Measurements from ENCODE around the gene CPT1A.
"Not testable (repeated sequence)": the region's sequence is repeated elsewhere in the genome, so short reads cannot be mapped to it uniquely, and the experiment has no call there.

Gene CPT1A

GRCh38 chr11:68841718-68842426 is at the start of gene CPT1A:
CPT1A (minus strand) TSS chr11:68841916; CDS start chr11:68815474, 26,442 bp downstream.
- Histone ChIP-seq H3K27ac (ENCODE audit: low read depth, low read length) (peak within 1 kb of the TSS; percentile 99), H3K27me3 (ENCODE audit: control insufficient read depth in 1 of 2, insufficient read depth in 2 of 2, low read length in 2 of 2) (no peaks in the 10 kb centered on the region), H3K9ac (ENCODE audit: low read length) (peak within 1 kb of the TSS; percentile 86), H3K4me1 (ENCODE audit: insufficient read depth, low read length) (peaks cover 40% of the 10 kb centered on the region), H3K9me3 (ENCODE audit: low read length) (no peaks in the 10 kb centered on the region), H3K4me3 (ENCODE audit: low read depth in 1 of 2, low read length in 2 of 2) (peak within 1 kb of the TSS; percentile 81 to 86), H3K36me3 (ENCODE audit: insufficient read depth, low read length) (peaks cover 5% of the 10 kb centered on the region)

GRCh38 chr11:68890490-68891231 is 48.9 kb upstream of the CPT1A start:
- peaks cover 4% of the 10 kb centered on the region for H3K4me1 ChIP-seq (ENCODE audit: insufficient read depth, low read length)
- H3K9me3 ChIP-seq (ENCODE audit: low read length) = no peaks in the 10 kb centered on the region
- no peaks in the 10 kb centered on the region for H3K27me3 ChIP-seq (ENCODE audit: control insufficient read depth in 1 of 2, insufficient read depth in 2 of 2, low read length in 2 of 2)
- no peak overlapping the region for H3K4me3 ChIP-seq (ENCODE audit: low read depth in 1 of 2, low read length in 2 of 2)
- no peak overlapping the region for H3K9ac ChIP-seq (ENCODE audit: low read length)
- H3K27ac ChIP-seq (ENCODE audit: low read depth, low read length) = no peak overlapping the region
- H3K36me3 ChIP-seq (ENCODE audit: insufficient read depth, low read length) = peaks cover 25% of the 10 kb centered on the region

- Histone ChIP-seq H3K27ac (ENCODE audit: low read depth, low read length) (no peak overlapping the region), H3K36me3 (ENCODE audit: insufficient read depth, low read length) (peaks cover 21% of the 10 kb centered on the region), H3K27me3 (ENCODE audit: control insufficient read depth in 1 of 2, insufficient read depth in 2 of 2, low read length in 2 of 2) (no peaks in the 10 kb centered on the region), H3K4me1 (ENCODE audit: insufficient read depth, low read length) (peaks cover 4% of the 10 kb centered on the region), H3K4me3 (ENCODE audit: low read depth in 1 of 2, low read length in 2 of 2) (no peak overlapping the region), H3K9me3 (ENCODE audit: low read length) (no peaks in the 10 kb centered on the region), H3K9ac (ENCODE audit: low read length) (no peak overlapping the region)
Observed at GRCh38 chr11:68889948-68890446, 48.3 kb upstream of the CPT1A start.

GRCh38 chr11:68884827-68885226 is 43.1 kb upstream of the CPT1A start:
- H3K4me3 ChIP-seq (ENCODE audit: low read depth in 1 of 2, low read length in 2 of 2); H3K27ac ChIP-seq (ENCODE audit: low read depth, low read length); H3K9ac ChIP-seq (ENCODE audit: low read length); H3K36me3 ChIP-seq (ENCODE audit: insufficient read depth, low read length); H3K4me1 ChIP-seq (ENCODE audit: insufficient read depth, low read length); H3K9me3 ChIP-seq (ENCODE audit: low read length); H3K27me3 ChIP-seq (ENCODE audit: control insufficient read depth in 1 of 2, insufficient read depth in 2 of 2, low read length in 2 of 2): not testable (repeated sequence)

- no peaks in the 10 kb centered on the region for H3K9me3 ChIP-seq (ENCODE audit: low read length)
- no peaks in the 10 kb centered on the region for H3K4me1 ChIP-seq (ENCODE audit: insufficient read depth, low read length)
- H3K4me3 ChIP-seq (ENCODE audit: low read depth in 1 of 2, low read length in 2 of 2) = no peak overlapping the region
- no peak overlapping the region for H3K9ac ChIP-seq (ENCODE audit: low read length)
- no peak overlapping the region for H3K27ac ChIP-seq (ENCODE audit: low read depth, low read length)
- no peaks in the 10 kb centered on the region for H3K27me3 ChIP-seq (ENCODE audit: control insufficient read depth in 1 of 2, insufficient read depth in 2 of 2, low read length in 2 of 2)
- no peaks in the 10 kb centered on the region for H3K36me3 ChIP-seq (ENCODE audit: insufficient read depth, low read length)
Observed at GRCh38 chr11:68882391-68882790, 40.7 kb upstream of the CPT1A start.

- Histone ChIP-seq H3K36me3 (ENCODE audit: insufficient read depth, low read length) (no peaks in the 10 kb centered on the region), H3K4me1 (ENCODE audit: insufficient read depth, low read length) (no peaks in the 10 kb centered on the region), H3K4me3 (ENCODE audit: low read depth in 1 of 2, low read length in 2 of 2) (no peak overlapping the region), H3K27me3 (ENCODE audit: control insufficient read depth in 1 of 2, insufficient read depth in 2 of 2, low read length in 2 of 2) (no peaks in the 10 kb centered on the region), H3K27ac (ENCODE audit: low read depth, low read length) (no peak overlapping the region), H3K9ac (ENCODE audit: low read length) (no peak overlapping the region), H3K9me3 (ENCODE audit: low read length) (no peaks in the 10 kb centered on the region)
Observed at GRCh38 chr11:68881320-68881719, 39.6 kb upstream of the CPT1A start.

- H3K36me3 ChIP-seq (ENCODE audit: insufficient read depth, low read length) = no peaks in the 10 kb centered on the region
- no peak overlapping the region for H3K27ac ChIP-seq (ENCODE audit: low read depth, low read length)
- H3K9me3 ChIP-seq (ENCODE audit: low read length) = no peaks in the 10 kb centered on the region
- H3K9ac ChIP-seq (ENCODE audit: low read length) = no peak overlapping the region
- H3K27me3 ChIP-seq (ENCODE audit: control insufficient read depth in 1 of 2, insufficient read depth in 2 of 2, low read length in 2 of 2) = no peaks in the 10 kb centered on the region
- no peak overlapping the region for H3K4me3 ChIP-seq (ENCODE audit: low read depth in 1 of 2, low read length in 2 of 2)
- no peaks in the 10 kb centered on the region for H3K4me1 ChIP-seq (ENCODE audit: insufficient read depth, low read length)
Observed at GRCh38 chr11:68880851-68881250, 39.1 kb upstream of the CPT1A start.

GRCh38 chr11:68878022-68878421 is 36.3 kb upstream of the CPT1A start:
- H3K4me1 ChIP-seq (ENCODE audit: insufficient read depth, low read length) = no peaks in the 10 kb centered on the region
- no peak overlapping the region for H3K9ac ChIP-seq (ENCODE audit: low read length)
- no peaks in the 10 kb centered on the region for H3K36me3 ChIP-seq (ENCODE audit: insufficient read depth, low read length)
- H3K27ac ChIP-seq (ENCODE audit: low read depth, low read length) = no peak overlapping the region
- H3K9me3 ChIP-seq (ENCODE audit: low read length) = no peaks in the 10 kb centered on the region
- H3K27me3 ChIP-seq (ENCODE audit: control insufficient read depth in 1 of 2, insufficient read depth in 2 of 2, low read length in 2 of 2) = no peaks in the 10 kb centered on the region
- no peak overlapping the region for H3K4me3 ChIP-seq (ENCODE audit: low read depth in 1 of 2, low read length in 2 of 2)

- no peak overlapping the region for H3K4me3 ChIP-seq (ENCODE audit: low read depth in 1 of 2, low read length in 2 of 2)
- peaks cover 7% of the 10 kb centered on the region for H3K4me1 ChIP-seq (ENCODE audit: insufficient read depth, low read length)
- H3K27me3 ChIP-seq (ENCODE audit: control insufficient read depth in 1 of 2, insufficient read depth in 2 of 2, low read length in 2 of 2) = no peaks in the 10 kb centered on the region
- no peaks in the 10 kb centered on the region for H3K36me3 ChIP-seq (ENCODE audit: insufficient read depth, low read length)
- H3K27ac ChIP-seq (ENCODE audit: low read depth, low read length) = no peak overlapping the region
- H3K9me3 ChIP-seq (ENCODE audit: low read length) = no peaks in the 10 kb centered on the region
- H3K9ac ChIP-seq (ENCODE audit: low read length) = no peak overlapping the region
Observed at GRCh38 chr11:68872216-68873003, 30.7 kb upstream of the CPT1A start.

GRCh38 chr11:68870470-68870869 is 28.8 kb upstream of the CPT1A start:
- no peaks in the 10 kb centered on the region for H3K27me3 ChIP-seq (ENCODE audit: control insufficient read depth in 1 of 2, insufficient read depth in 2 of 2, low read length in 2 of 2)
- H3K9me3 ChIP-seq (ENCODE audit: low read length) = no peaks in the 10 kb centered on the region
- H3K36me3 ChIP-seq (ENCODE audit: insufficient read depth, low read length) = no peaks in the 10 kb centered on the region
- peaks cover 7% of the 10 kb centered on the region for H3K4me1 ChIP-seq (ENCODE audit: insufficient read depth, low read length)
- H3K9ac ChIP-seq (ENCODE audit: low read length) = no peak overlapping the region
- peak overlapping the region; percentile 26 to 55 for H3K4me3 ChIP-seq (ENCODE audit: low read depth in 1 of 2, low read length in 2 of 2)
- no peak overlapping the region for H3K27ac ChIP-seq (ENCODE audit: low read depth, low read length)

- peaks cover 7% of the 10 kb centered on the region for H3K4me1 ChIP-seq (ENCODE audit: insufficient read depth, low read length)
- H3K9me3 ChIP-seq (ENCODE audit: low read length) = no peaks in the 10 kb centered on the region
- H3K9ac ChIP-seq (ENCODE audit: low read length) = no peak overlapping the region
- no peak overlapping the region for H3K27ac ChIP-seq (ENCODE audit: low read depth, low read length)
- H3K36me3 ChIP-seq (ENCODE audit: insufficient read depth, low read length) = no peaks in the 10 kb centered on the region
- no peaks in the 10 kb centered on the region for H3K27me3 ChIP-seq (ENCODE audit: control insufficient read depth in 1 of 2, insufficient read depth in 2 of 2, low read length in 2 of 2)
- H3K4me3 ChIP-seq (ENCODE audit: low read depth in 1 of 2, low read length in 2 of 2) = no peak overlapping the region
Observed at GRCh38 chr11:68868221-68868835, 26.6 kb upstream of the CPT1A start.

All from muscle layer of colon (tissue), 2 donors.